ENCODE results near the gene TAMM41. TPM values are rescaled to one million over a fixed set of nuclear protein-coding genes. Genes with fewer than 3 reads are reported as not detected.
"Not testable (repeated sequence)": the region's sequence is repeated elsewhere in the genome, so short reads cannot be mapped to it uniquely, and the experiment has no call there.

The TAMM41 gene
- total RNA-seq, 1 donor from 2014 or later, result 19.7 TPM

- DNase-seq (ENCODE audit: low spot score), result no peak
Observed at GRCh38 chr3:11769704-11770476, 76.8 kb downstream of the TAMM41 start.

- DNase-seq (ENCODE audit: low spot score), result no peak
Observed at GRCh38 chr3:11768604-11769003, 78.1 kb downstream of the TAMM41 start.

- no peak for DNase-seq (ENCODE audit: low spot score)
Observed at GRCh38 chr3:11764931-11765363, 81.7 kb downstream of the TAMM41 start.

DNA sequence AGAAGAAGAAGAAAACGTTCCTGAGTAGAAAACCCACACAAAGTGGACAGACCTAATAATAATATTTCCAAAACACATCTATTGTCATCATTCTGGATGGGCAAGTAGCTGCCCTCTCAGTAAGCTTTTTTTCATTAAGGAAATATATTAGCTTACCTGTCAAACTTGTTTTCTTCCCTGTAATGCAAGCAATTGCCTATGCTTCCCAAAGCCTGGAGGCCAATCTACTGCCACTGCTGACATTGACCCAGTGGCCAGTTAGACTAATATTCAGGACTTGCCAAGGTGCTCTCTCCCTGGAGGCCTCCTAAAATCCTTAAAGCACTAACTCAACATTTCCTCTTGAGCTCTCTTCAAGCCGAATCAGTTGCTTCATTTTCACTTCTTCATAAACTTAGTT lies 86.7 kb downstream of the TAMM41 start:
- no peak for DNase-seq (ENCODE audit: low spot score)

- no peak for DNase-seq (ENCODE audit: low spot score)
Observed at GRCh38 chr3:11757929-11758328, 88.8 kb downstream of the TAMM41 start.

GRCh38 chr3:11757441-11757875 lies 89.2 kb downstream of the TAMM41 start:
- DNase-seq (ENCODE audit: low spot score), result no peak

GRCh38 chr3:11755276-11755675 lies 91.4 kb downstream of the TAMM41 start:
- no peak for DNase-seq (ENCODE audit: low spot score)

- not testable (repeated sequence) for DNase-seq (ENCODE audit: low spot score)
Observed at GRCh38 chr3:11752254-11752653, 94.4 kb downstream of the TAMM41 start.

DNA sequence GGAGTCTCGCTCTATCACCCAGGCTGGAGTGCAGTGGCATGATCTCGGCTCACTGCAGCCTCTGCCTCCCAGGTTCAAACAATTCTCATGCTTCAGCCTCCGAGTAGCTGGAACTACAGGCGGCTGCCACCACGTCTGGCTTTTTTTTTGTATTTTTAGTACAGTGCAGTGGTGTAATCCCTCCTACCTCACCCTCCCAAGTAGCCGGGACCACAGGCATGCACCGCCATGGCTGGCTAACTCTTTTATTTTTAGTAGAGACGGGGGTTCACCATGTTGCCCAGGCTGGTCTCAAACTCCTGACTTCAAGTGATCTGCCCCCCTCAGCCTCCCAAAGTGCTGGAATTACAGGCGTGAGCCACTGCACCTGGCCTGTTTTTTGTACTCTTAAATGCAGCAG lies 98.4 kb downstream of the TAMM41 start:
- not testable (repeated sequence) for DNase-seq (ENCODE audit: low spot score)

Other genes starting within 250 kb of the TAMM41 start
- gene VGLL4, start 203.0 kb downstream of the TAMM41 start, total RNA-seq, result 57.5 TPM
- gene SYN2, start 157.5 kb upstream of the TAMM41 start, total RNA-seq, result 85.7 TPM